GM10847 (cell line): ENCODE measurements around the gene CNTN6.

Source experiments
- POLR2A ChIP-seq: IDR thresholded peaks from 2 replicates; pipeline ENCODE4 v1.6.1; 2011; ENCODE audit not compliant: insufficient read length; ENCODE audit errors: extremely low read depth

The CNTN6 gene

DNA sequence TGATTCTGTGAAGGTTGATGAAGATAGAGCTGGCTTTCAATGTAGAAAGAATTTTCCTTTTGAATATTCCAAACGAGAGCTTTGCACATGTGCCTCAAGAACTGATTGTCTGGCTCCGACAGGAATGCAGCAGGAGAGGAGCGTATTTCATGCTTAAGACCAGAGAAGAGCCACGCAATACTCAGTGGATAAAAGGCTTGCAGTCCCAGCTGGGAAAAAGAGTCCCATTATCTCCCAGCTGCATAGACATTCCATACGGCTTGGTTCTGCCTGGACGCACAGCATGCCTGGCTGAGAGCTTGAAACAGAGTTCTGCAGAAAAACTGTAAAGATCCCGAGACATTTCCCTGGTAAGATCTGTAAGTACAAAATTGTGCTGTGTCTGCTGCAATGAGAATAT lies at the start of gene CNTN6:
Gene CNTN6 (plus strand): TSS at position 254 of the 400 bp plus-strand sequence. CDS start 54,985 bp downstream, outside the sequence.
- no peak for TF ChIP-seq POLR2A

DNA sequence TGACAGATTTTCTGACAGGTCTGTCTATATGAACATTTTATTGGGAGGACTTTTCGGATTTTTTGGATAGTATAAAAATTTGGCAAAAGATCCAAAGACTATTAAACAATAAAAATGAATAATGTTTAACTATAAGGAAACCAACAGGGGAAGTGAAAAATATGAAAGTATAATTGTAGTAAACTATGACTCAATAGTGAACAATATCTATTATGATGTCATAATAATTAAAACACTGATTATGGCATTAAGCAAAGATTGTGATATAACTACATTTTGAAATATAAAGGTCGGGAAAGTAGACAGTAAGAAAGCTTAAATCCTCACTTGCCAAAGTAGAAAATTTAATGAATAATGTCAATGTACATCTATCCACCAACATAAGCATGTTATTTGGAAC lies 44.3 kb upstream of the CNTN6 start:
- TF ChIP-seq POLR2A: no peak

DNA sequence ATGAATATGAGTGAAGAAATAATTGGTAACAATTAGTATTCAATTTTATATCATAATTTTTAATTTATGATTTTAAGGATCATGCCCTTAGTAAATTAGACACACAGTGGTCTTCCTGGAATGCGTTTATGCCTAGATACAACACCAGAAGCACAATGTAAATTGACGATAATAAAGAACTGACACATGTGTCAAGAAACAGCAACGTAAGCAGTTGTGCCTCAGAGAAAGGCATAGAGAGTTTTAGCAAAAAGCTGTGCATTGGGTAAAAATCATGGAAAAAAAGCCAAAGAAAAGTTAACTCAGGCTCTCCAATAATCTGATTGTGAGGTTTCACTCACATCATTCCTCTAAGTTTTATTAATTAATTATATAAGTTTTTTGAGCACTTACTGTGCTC lies 37.0 kb upstream of the CNTN6 start:
- TF ChIP-seq POLR2A: no peak

- TF ChIP-seq POLR2A: no peak
Observed at GRCh38 chr3:1056744-1057143, 36.1 kb upstream of the CNTN6 start.

DNA sequence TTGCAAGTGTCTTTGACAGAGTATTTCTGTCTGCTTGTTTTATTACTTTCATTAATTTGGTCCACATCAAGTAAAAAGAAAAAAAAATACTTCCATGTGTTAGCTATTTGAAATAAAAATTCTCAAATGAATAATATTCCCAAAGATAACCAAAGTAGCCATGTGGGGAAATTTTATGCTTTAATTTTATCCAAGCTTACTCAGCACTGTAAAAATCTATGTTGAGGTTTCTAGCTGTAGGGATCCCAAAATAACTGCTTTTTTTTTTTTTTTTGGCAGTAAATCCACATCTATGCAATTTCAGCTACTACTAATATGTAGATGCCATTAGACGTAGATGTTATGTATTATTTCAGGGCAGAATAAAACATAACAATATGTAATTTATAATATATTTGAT lies 35.4 kb upstream of the CNTN6 start:
- no peak for TF ChIP-seq POLR2A

DNA sequence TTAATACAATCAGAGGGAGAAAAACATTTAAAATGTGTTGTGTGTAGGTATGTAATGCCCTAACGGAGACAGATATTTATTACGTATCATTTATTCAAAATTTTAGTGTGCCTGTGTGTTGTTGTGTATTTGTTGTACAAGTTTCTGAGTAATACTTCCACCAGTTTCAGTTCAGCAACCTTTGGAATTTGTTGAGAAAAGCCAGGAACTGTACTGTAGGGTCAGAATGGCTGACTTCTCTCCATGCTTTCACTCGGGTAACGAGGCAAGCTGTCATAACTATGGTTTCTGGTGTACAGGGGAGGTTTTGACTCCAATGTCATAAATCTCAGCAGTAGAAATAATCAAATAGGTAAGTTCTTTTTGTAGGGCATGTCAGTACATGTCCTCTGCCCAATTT lies 23.8 kb upstream of the CNTN6 start:
- no peak for TF ChIP-seq POLR2A

DNA sequence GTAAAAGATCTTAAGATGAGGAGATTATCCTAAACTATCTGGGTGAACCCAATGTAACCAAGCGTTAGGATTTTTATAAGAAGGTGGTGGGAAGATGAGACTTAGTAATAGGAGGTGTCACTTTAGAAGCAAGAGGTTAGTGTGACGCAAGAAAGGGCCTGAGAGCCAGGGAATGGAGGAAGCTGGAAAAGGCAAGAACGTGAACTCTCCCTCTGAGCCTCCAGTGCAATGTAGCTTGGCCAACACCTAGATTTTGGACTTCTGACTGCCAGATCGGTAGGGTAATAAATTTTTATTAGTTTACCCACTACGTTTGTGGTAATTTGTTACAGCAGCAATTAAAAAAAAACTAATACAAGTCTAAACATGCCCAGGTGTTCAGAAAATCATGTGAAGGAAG lies 20.8 kb upstream of the CNTN6 start:
- TF ChIP-seq POLR2A: no peak

DNA sequence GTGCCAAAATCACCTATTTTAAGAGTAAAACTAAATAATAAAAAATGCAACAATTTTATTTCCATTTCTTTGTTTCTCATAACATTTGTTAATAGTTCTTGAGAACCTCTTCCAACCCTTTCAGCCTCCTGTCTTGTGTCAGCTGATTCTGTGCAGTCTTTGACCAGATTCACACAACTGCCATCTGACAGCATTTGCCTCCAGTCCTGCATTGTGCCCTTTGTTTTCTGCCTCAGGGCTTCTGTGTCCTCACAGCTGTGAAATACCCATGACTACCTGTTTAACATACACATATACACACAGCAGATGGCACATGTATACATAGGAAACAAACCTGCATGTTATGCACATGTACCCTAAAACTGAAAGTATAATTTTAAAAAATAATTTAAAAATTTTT lies 13.2 kb upstream of the CNTN6 start:
- TF ChIP-seq POLR2A: no peak

- TF ChIP-seq POLR2A: no peak
Observed at GRCh38 chr3:1082108-1082507, 10.7 kb upstream of the CNTN6 start.

- TF ChIP-seq POLR2A: no peak
Observed at GRCh38 chr3:1087066-1087560, 5.7 kb upstream of the CNTN6 start.

GRCh38 chr3:1088503-1088902 lies 4.3 kb upstream of the CNTN6 start:
- TF ChIP-seq POLR2A: no peak

DNA sequence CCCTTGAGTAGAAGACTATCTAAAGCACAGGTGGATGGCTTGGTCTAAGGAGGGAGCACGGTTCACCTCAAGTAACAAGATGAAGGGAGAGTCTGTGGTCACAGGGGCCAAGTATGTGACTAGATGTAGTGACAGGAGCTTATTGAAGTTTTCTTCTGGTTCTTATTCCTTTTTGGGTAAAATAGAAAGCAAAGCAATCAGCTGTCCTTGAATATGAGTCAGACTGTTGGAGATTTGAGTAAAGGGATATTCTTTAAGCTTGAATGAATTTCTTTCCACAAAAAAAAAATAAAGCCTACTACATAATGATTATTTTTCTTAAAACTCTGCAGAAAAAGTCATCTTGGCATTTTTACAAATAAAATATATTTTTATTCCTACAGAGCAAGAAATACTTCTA lies 1.5 kb upstream of the CNTN6 start:
- TF ChIP-seq POLR2A: no peak

- no peak for TF ChIP-seq POLR2A
Observed at GRCh38 chr3:1092061-1092460, 763 bp upstream of the CNTN6 start.

GRCh38 chr3:1093217-1093616 lies 393 bp downstream of the CNTN6 start:
- no peak for TF ChIP-seq POLR2A

DNA sequence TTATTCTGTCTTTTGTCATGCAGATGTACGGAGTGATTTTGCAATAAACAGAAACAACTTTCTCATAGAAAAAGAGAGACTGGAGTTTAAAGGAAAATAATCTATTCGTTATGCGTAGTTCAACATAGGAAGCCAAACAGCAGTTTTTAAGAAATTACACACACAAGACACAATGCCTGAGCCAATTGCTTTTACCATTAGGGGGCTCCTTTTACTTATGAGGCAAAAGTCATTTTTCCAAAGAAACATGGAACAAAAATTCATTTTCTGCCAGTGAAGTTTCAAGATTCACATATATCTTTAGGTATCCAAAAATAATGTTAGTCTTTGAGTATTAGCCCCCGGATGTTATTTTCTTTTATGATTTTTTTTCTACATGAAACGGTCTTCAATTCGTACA lies 10.7 kb downstream of the CNTN6 start:
- TF ChIP-seq POLR2A: no peak

DNA sequence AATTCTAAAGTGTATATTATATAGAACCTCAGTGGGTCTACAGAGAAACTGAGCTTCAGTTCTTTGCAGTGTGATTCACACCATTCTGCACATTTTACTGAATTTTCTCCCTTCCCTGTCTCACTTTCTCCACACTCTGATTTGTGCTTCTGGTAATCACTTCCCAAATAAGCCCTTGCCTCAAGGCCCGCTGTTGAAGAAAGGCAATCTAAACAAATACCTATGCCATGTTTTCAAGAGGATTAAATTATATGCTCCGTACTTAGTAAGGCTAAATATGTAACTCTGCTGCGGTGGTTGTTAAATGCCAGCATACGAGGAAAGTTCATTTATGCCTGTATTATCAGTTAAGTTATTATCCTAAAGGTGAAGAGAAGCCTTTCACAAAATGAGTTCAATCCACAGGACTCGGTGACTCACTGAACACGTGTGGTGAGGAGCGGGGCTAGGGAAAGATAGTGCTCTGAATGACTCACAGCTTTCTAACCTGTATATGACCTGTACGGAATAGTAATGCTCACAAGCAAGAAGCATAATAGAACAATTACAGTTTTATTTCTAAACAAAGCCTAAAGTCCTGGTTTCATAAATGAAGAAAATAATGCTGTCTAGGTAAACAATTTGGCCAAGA lies 25.1 kb downstream of the CNTN6 start:
- TF ChIP-seq POLR2A: no peak

DNA sequence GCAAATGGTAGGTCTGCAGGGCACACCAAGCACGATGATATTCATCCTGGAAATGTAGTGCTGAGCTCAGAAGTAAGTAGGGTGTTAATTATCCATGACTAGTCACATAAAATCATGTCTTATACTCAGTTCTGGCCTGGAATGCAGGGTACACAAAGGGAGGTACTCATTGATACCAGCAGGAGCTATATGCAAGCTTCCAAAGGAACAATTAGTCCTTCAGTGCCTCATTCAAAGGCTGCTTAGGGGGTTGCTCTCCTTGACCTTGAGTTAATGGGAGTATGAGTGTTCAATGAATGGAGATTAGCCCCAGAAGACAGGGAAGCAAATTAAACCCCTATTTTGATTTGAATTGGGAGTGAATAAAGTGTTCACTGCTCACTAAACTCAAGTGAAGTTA lies 38.3 kb downstream of the CNTN6 start:
- no peak for TF ChIP-seq POLR2A
